HG03039 (cell line): ENCODE data around the gene LACC1.

ENCODE experiments used
- ATAC-seq: cut with Tn5 transposase; IDR thresholded peaks from one replicate; pipeline ENCODE4 v1.9.1; 2021; ENCODE audit warnings: mild to moderate bottlenecking, moderate library complexity; ENCODE audit not compliant: unreplicated experiment

LACC1 gene

DNA sequence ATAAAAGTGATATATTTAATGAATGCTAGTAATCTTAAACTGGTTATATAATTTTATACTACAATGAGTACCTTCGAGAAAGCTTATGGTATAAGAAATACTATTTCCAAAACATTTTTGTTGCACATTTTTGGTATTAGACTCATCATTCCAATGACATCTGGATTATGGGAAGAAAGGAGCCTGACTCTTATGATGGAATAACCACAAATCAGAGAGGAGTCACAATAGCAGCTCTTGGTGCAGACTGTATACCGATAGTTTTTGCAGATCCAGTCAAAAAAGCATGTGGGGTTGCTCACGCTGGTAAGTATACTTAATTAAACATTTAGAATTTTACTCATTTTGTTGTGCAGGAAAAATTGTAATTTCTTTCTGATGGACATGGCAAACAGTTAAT is 3.9 kb downstream of the LACC1 start:
- ATAC-seq = no peak

DNA sequence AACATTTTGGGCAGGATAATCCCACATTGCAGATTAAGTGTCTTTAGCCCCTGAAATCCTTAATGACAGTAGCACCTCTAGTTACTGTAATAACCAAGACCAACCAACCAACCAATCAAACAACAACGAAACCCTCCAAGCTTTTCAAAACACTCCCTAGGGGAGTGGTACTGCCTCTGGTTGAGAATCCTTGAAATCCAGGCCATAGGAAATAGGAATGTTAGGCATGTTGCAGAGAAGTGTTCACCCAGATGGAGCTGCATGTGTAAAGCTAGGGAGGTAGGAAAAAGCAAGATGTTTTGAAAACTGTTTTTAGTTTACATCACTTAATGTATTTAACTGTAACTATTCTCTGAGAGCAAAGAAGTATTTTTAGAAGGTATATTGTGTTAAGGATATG is 4.5 kb downstream of the LACC1 start:
- ATAC-seq = no peak

- ATAC-seq = no peak
Measured at GRCh38 chr13:43894438-43894837, 14.7 kb downstream of the LACC1 start.

GRCh38 chr13:43895940-43896339 is 16.2 kb downstream of the LACC1 start:
- ATAC-seq = no peak

GRCh38 chr13:43905435-43906031 is 25.8 kb downstream of the LACC1 start:
- no peak for ATAC-seq

DNA sequence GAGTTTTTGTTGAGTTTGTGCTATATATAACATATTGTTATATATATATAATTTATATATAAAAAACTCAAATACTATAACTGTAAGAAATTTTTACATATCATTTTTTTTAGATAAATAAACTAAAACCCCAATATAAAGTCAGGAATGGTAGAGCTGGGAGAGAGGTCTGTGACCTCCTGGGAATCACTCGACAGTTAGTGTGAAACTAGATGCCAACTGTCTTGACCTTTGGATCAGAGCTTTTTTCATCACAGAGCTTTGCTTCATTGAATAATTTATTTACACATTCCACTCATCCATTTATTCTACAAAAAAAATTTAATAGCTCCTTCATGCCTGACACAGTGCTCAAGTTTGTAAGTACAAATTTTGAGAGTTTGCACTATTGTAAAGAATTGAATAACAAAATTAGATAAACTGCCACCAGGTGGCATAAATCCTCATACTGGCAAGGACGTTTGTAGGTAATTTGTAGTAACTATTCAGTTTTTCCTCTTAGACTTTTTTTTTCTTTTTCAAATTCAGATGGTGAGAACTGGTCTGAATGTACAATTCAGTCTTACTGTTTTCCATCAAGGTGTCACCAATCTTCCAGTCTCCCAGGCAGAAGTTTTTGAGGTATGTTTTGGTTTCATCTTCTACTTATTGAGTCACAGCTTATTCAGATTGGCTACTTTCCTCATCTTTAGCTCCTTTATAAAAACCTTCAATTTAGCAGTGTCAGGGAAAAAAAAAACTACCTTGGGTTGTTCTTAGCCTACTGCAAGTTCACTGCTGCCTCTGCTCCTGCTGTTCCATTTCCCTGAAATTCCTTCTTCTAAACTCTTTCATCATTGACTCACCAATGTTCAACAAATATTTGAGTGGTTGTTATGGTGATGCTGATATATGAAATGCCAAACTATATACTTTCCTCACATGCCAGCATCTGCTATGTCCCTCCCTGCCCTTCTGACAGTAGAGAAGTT is 28.7 kb downstream of the LACC1 start:
- ATAC-seq = no peak

GRCh38 chr13:43910856-43911255 is 31.2 kb downstream of the LACC1 start:
- ATAC-seq = no peak

DNA sequence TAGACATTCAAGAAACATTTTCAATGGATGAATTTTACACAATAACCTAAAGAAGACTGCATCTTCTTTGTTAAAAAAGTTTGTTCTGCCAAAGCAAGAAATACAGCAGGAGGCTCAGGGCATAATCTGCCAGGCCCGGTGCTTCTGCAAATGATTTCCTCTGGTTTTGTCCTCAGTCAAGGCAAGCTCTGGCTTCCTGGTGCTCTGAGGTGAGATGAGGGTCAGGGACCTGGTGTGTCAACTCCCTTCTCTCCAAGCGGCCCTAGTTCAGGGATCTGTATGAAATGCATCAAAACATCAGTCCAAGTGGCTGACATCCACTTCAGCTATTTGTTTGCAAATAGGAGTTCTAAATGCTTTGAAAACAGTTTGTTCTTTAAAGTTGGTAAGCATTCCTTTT is 31.6 kb downstream of the LACC1 start:
- ATAC-seq = no peak

- ATAC-seq = no peak
Measured at GRCh38 chr13:43911871-43912270, 32.2 kb downstream of the LACC1 start.

DNA sequence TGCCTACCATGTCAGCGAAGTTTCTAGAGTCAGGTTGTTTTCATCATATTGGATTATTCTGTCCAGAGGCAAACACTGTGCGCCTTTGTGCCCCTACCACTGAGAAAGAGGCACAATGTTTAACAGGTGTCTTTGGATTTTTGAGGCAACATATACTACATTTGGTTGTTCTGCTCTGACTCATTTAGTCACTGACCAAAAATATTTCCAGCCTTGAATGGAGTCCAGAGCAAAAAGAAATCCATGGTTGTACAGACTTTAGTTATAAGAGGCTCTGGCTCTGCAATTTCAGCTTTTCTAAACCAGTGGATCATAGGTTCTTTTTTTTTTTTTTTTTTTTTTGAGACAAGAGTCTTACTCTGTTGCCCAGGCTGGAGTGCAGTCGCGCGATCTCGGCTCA is 35.7 kb downstream of the LACC1 start:
- no peak for ATAC-seq

GRCh38 chr13:43916828-43917227 is 37.1 kb downstream of the LACC1 start:
- no peak for ATAC-seq

- no peak for ATAC-seq
Measured at GRCh38 chr13:43918636-43919035, 38.9 kb downstream of the LACC1 start.

GRCh38 chr13:43920965-43921674 is 41.4 kb downstream of the LACC1 start:
- no peak for ATAC-seq

- ATAC-seq = peak; percentile 82
Measured at GRCh38 chr13:43924549-43925245, 45.0 kb downstream of the LACC1 start.

DNA sequence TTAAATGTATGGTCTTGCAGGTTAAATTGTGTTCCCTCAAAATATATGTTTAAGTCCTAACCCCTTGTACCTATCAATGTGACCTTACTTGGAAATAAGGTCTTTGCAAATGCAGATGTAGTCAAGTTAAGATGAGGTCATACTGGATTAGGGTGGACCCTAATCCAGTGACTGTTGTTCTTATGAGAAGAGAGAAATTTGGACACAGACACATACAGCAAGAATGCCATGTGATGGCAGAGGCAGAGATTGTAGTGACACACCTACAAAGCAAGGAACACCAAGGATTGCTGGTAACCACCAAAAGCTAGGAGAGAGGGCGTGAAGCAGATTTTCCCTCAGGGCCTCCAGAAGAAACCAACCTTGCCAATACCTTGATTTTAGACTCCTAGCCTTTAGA is 50.2 kb downstream of the LACC1 start:
- ATAC-seq = no peak

GRCh38 chr13:43933378-43933777 is 53.7 kb downstream of the LACC1 start:
- peak; percentile 100 for ATAC-seq

- no peak for ATAC-seq
Measured at GRCh38 chr13:43934273-43934672, 54.6 kb downstream of the LACC1 start.

GRCh38 chr13:43935878-43936277 is 56.2 kb downstream of the LACC1 start:
- ATAC-seq = no peak

GRCh38 chr13:43936647-43937046 is 56.9 kb downstream of the LACC1 start:
- no peak for ATAC-seq

- no peak for ATAC-seq
Measured at GRCh38 chr13:43937839-43938238, 58.1 kb downstream of the LACC1 start.

GRCh38 chr13:43938449-43938848 is 58.7 kb downstream of the LACC1 start:
- no peak for ATAC-seq
